GM12891 (cell line): ENCODE data around the gene SART3.
"Not testable (repeated sequence)": the region's sequence is repeated elsewhere in the genome, so short reads cannot be mapped to it uniquely, and the experiment has no call there.

Experiments
- DNase-seq: peaks from one replicate; pipeline ENCODE4 v3.0.0; 2011; ENCODE audit warnings: low spot score; ENCODE audit not compliant: insufficient read length
- FAIRE-seq: peaks from 2 replicates; lab custom pipeline; 2011; peaks lifted over from hg19 to GRCh38; lab: Jason Lieb, UNC
- PAX5 ChIP-seq: IDR thresholded peaks from 2 replicates; pipeline ENCODE4 v1.6.1; 2011; ENCODE audit warnings: low read length, moderate library complexity, mild to moderate bottlenecking; ENCODE audit not compliant: insufficient read depth, severe bottlenecking
- POLR2A ChIP-seq: IDR thresholded peaks from 2 replicates; pipeline ENCODE4 v1.6.1; 2011; ENCODE audit warnings: low read depth, low read length, control low read depth
- POLR2AphosphoS5 ChIP-seq: IDR thresholded peaks from 2 replicates; pipeline ENCODE4 v1.6.1; 2011; ENCODE audit warnings: low read depth, low read length, control low read depth
- POU2F2 ChIP-seq: IDR thresholded peaks from 2 replicates; pipeline ENCODE4 v1.6.1; 2011; ENCODE audit warnings: low read depth, mild to moderate bottlenecking, control low read depth, low read length, moderate library complexity
- SPI1 ChIP-seq: IDR thresholded peaks from 2 replicates; pipeline ENCODE4 v1.6.1; 2011; ENCODE audit warnings: low read depth, low read length, control low read depth
- TAF1 ChIP-seq: IDR thresholded peaks from 2 replicates; pipeline ENCODE4 v1.6.1; 2011; ENCODE audit warnings: low read depth, low read length, control low read depth

Gene SART3

DNA sequence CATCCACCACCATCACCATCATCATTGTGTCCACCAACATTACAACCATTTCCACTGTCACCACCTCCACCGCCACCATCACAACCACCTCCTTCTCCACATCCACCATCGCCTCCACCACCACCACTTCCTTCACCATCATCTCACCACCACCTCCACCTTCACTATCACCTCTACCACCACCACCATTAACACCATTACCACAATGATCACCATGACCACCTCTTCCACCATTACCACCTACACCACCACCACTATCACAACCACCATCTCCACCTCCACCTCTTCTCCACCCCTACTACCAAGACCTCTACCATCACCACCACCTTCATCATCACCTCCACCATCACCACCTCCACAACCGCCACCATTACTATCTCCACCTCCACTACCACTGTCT is 17.8 kb upstream of the SART3 start:
- DNase-seq (no peak), FAIRE-seq (peak; percentile 41)
- TF ChIP-seq POLR2A (no peak), PAX5 (no peak), POU2F2 (no peak), SPI1 (no peak), POLR2AphosphoS5 (no peak), TAF1 (no peak)

DNA sequence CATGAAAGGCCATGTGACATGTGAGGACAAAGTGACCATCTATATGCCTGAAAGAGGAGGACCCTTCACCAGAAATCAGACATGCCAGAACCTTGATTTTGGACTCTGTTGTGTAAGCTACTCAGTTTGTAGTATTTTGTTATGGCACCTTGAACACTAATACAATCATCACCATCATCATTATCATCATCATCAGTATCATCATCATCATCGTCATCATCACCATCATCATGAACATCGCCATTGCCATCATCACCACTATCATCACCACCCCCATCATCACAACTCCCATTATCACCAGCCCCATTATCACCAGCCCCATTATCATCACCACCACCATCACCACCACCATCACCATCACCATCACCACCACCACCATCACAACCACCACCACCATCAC is 17.3 kb upstream of the SART3 start:
- DNase-seq (no peak), FAIRE-seq (no peak)

DNA sequence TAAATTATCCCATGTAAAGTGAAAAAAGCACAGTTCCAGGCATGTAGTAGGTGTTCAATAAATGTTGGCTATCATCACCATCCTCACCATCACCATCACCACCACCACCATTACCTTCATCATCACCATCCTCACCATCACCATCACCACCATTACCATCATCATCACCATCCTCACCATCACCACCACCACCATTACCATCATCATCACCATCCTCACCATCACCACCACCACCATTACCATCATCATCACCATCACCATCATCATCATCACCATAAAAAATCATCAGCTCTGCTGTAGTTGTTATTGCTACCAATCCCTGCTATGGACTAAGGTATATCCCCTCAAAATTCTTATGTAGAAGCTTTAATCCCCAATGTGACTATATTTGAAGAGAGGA is 16.5 kb upstream of the SART3 start:
- peak; percentile 38 for FAIRE-seq
- TF ChIP-seq POU2F2 (no peak), POLR2AphosphoS5 (no peak), POLR2A (no peak)

More for the DNA sequence above, 17.3 kb upstream of the SART3 start:
- TF ChIP-seq TAF1 (no peak), SPI1 (no peak), POU2F2 (no peak), POLR2AphosphoS5 (no peak), PAX5 (no peak), POLR2A (no peak)

DNA sequence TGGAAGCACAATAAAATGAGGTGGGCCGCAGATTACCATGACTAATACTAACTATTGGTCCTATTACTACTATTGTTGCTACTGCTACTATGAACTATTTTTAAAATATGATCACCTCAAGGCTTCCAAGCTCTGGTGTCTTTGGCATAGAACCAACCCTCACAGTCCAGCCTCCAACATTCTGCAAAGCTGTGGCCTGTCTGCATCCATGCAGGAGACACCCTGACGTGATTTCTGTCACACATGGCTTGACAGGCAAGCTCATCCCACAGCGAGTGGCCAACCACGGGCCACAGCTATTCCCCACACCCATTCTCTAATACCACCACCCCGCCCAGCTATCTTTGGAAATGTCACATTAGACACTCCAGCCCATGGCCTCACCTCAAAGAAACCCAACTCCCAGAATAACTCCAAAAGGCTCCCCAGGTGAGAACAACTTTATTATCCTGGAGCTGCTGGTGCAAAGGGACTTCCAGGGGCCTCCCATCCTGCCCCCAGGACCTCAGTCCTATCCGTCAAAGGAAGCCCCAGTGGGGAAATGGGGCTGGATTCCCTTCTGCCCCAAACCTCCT is 15.8 kb upstream of the SART3 start:
- FAIRE-seq = peak; percentile 52
- no peak for TF ChIP-seq TAF1
- no peak for TF ChIP-seq POLR2AphosphoS5
- TF ChIP-seq PAX5 = no peak
- no peak for TF ChIP-seq POLR2A
- TF ChIP-seq SPI1 = no peak
- TF ChIP-seq POU2F2 = no peak
- no peak for DNase-seq

More for the DNA sequence above, 16.5 kb upstream of the SART3 start:
- no peak for DNase-seq

DNA sequence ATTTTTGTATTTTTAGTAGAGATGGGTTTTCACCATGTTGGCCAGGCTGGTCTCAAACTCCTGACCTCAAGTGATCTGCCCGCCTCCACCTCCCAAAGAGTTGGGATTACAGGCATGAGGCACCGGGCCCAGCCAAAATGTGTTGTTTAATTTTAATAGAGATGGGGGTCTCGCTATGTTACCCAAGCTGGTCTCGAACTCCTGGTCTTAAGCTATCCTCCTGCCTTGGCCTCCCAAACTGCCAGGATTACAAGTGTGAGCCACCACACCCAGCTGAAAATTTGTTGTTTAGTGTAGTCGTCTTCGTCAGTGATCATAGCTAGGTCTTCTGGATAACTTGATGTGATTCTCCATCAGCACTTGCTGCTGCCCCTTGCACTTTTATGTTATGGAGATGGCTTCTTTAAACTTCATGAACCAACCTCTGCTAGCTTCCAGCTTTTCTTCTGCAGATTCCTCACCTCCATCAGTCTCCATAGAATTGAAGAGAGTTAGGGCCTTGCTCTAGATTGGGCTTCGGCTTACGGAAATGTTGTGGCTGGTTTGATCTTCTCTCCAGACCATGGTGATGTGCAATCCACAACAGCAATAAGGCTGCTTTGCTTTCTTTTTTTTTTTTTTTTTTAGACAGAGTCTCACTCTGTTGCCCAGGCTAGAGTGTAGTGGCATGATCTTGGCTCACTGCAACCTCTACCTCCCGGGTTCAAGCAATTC is 14.4 kb upstream of the SART3 start:
- TF ChIP-seq SPI1 (no peak), PAX5 (no peak), POLR2A (no peak), POLR2AphosphoS5 (no peak), TAF1 (no peak)
- FAIRE-seq = no peak
- no peak for DNase-seq

DNA sequence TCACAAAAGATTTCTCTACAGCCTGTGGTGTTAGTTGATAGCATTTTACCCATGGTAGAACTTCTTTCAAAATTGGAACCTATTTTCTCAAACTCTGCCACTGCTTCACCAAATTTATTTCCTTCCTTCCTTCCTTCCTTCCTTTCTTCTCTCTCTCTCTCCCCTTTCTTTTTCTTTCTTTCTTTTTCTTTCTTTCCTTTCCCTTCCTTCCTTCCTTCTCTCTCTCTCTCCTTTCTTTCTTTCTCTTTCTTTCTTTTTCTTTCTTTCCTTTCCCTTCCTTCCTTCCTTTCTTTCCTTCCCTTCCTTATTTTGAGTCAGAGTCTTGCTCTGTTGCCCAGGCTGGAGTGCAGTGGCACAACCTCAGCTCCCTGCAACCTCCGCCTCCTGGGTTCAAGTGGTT is 13.3 kb upstream of the SART3 start:
- DNase-seq, FAIRE-seq: not testable (repeated sequence)

DNA sequence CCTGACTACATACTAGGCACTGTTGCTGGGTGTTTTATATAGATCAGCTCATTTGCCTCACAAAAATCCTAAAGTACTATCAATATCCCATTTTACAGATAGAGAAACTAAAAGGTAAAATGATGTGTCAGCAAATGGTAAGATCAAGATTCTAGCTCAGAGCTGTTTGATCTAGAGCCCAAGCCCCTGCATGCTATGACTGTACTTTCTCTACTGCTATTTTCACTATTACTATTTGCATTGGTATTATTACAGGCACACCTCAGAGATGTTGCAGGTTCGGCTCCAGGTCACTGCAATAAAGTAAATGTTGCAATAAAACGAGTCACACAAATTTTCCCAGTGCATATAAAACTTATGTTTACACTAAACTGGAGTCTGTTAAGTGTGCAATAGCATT is 12.3 kb upstream of the SART3 start:
- DNase-seq (no peak), FAIRE-seq (peak; percentile 71)
- TF ChIP-seq SPI1 (no peak), POLR2A (no peak), PAX5 (no peak), POU2F2 (no peak), POLR2AphosphoS5 (no peak), TAF1 (no peak)

DNA sequence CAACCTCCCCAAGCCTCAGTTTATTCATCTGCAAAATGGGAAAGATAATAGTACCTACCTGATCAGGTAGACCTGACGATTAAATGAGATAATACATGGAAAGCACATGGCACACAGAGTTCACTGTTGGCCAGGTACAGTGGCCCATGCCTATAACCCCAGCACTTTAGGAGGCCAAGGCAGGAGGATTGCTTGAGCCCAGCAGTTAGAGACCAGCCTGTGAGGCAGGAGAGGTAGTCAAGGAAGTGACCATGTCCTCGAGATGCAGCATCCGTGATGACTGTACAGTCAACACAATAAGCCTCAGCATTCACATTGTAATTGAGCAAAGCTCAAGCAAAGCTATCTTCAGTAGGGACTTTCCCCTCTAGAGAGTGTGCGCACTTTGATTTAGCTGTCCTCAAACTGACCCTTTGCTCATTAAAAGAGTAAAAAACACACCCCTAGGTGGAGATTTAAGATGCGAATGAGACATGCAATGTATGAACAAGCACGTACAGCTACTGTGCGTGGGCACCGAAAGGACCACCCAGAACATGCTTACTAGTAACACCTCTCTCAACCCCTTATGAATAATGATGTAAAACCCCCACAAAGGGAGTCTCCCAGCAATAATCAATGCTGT is 11.3 kb upstream of the SART3 start:
- TF ChIP-seq PAX5 = no peak
- 0 out of 2 replicates have a peak, but pooled peaks have one; percentile 31 for TF ChIP-seq POLR2A
- TF ChIP-seq POLR2AphosphoS5 = no peak
- peak; percentile 77; the same call in 1 of the 2 replicates for TF ChIP-seq POU2F2
- TF ChIP-seq TAF1 = 0 out of 2 replicates have a peak, but pooled peaks have one; percentile 15
- no peak for TF ChIP-seq SPI1
- FAIRE-seq = peak; percentile 94
- no peak for DNase-seq

DNA sequence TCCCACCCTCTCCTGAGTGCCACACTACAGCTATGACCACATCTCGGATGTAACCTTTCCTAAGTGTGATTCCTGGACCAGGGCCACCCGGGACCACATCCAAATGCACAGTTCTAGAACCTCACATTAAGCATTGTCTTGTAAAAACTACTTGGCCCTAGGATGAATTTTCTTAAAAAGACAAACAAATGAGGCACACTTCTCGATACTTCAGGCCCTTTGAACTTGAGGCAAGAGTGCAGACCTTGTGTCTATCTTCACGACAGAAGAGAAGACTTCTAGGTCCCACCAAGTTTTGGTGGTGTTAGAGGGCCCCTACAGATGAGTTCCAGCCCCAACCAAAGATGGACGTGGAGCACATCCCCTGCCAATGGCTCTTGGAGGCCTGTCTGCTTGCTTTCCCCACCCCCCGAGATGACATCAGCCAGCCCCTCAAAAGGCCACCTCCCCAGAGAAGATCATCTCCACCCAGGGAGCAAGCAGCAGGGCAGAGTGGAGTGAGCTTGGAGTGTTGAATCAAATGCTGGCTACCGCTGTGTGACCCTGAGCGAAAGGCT is 10.7 kb upstream of the SART3 start:
- DNase-seq (no peak), FAIRE-seq (peak; percentile 5)
- TF ChIP-seq PAX5 = no peak
- TF ChIP-seq POLR2AphosphoS5 = no peak
- no peak for TF ChIP-seq SPI1
- no peak for TF ChIP-seq POU2F2
- TF ChIP-seq POLR2A = no peak; the same call in 1 of the 2 replicates
